Karpas-422 (cell line): ENCODE measurements around the gene TRIP10. TPM values are rescaled to one million over a fixed set of nuclear protein-coding genes. Genes with fewer than 3 reads are reported as not detected.

ENCODE experiments used
- DNase-seq: peaks from one replicate; pipeline ENCODE4 v3.0.0-alpha.2; 2015
- H2AFZ ChIP-seq: fragments of 200-600 bp; sonication (generic); 2 replicates; pipeline ENCODE4 v1.6.1; 2014; ENCODE audit warnings: antibody characterized with exemption, low read length, mixed read lengths
- H3K27ac ChIP-seq: fragments of 200-600 bp; sonication (generic); 2 replicates; pipeline ENCODE4 v1.5.1; 2014; ENCODE audit warnings: mild to moderate bottlenecking, low read length, moderate library complexity
- H3K27me3 ChIP-seq: fragments of 200-600 bp; sonication (generic); 2 replicates; pipeline ENCODE4 v1.6.1; 2014; ENCODE audit warnings: low read length, mixed read lengths
- H3K36me3 ChIP-seq: fragments of 200-600 bp; sonication (generic); 2 replicates; pipeline ENCODE4 v1.6.1; 2014; ENCODE audit warnings: low read length, mixed read lengths; ENCODE audit not compliant: insufficient read depth
- H3K4me1 ChIP-seq: fragments of 200-600 bp; sonication (generic); 2 replicates; pipeline ENCODE4 v1.6.1; 2014; ENCODE audit warnings: mild to moderate bottlenecking, low read length, mixed read lengths
- H3K4me2 ChIP-seq: fragments of 200-600 bp; sonication (generic); 2 replicates; pipeline ENCODE4 v1.6.1; 2014; ENCODE audit warnings: low read length, low read depth, mild to moderate bottlenecking; ENCODE audit not compliant: poor library complexity, severe bottlenecking
- H3K4me3 ChIP-seq: fragments of 200-600 bp; sonication (generic); 2 replicates; pipeline ENCODE4 v1.5.1; 2014; ENCODE audit warnings: mild to moderate bottlenecking, antibody characterized with exemption, low read length, mixed read lengths
- H3K79me2 ChIP-seq: fragments of 200-600 bp; sonication (generic); 2 replicates; pipeline ENCODE4 v1.6.1; 2014; ENCODE audit warnings: mild to moderate bottlenecking, low read length, mixed read lengths
- H3K9ac ChIP-seq: fragments of 200-600 bp; sonication (generic); 2 replicates; pipeline ENCODE4 v1.6.0; 2014; ENCODE audit warnings: low read length
- H3K9me2 ChIP-seq: fragments of 200-600 bp; sonication (generic), shearing (Covaris generic); replicated peaks from 2 replicates; pipeline ENCODE4 v1.6.0; 2014; ENCODE audit warnings: mild to moderate bottlenecking, low read length, moderate library complexity; ENCODE audit not compliant: insufficient read depth
- H3K9me3 ChIP-seq: fragments of 300-700, 200-600 bp; sonication (generic); 2 replicates; pipeline ENCODE4 v1.6.1; 2014; ENCODE audit warnings: low read length, mixed read lengths
- H4K20me1 ChIP-seq: fragments of 200-600 bp; sonication (generic); 2 replicates; pipeline ENCODE4 v1.6.1; 2014; ENCODE audit warnings: mild to moderate bottlenecking, antibody characterized with exemption, low read length, low read depth; ENCODE audit not compliant: insufficient read depth
- total RNA-seq: library from RNA; depleted of rRNA; stranded (reverse); fragments of >200 nt; shearing (Covaris generic); gene quantifications from 2 replicates; pipeline ENCODE4 v1.2.3, GENCODE V29; 2014; ENCODE audit warnings: low replicate concordance; rRNA removed

The TRIP10 gene, protein sequence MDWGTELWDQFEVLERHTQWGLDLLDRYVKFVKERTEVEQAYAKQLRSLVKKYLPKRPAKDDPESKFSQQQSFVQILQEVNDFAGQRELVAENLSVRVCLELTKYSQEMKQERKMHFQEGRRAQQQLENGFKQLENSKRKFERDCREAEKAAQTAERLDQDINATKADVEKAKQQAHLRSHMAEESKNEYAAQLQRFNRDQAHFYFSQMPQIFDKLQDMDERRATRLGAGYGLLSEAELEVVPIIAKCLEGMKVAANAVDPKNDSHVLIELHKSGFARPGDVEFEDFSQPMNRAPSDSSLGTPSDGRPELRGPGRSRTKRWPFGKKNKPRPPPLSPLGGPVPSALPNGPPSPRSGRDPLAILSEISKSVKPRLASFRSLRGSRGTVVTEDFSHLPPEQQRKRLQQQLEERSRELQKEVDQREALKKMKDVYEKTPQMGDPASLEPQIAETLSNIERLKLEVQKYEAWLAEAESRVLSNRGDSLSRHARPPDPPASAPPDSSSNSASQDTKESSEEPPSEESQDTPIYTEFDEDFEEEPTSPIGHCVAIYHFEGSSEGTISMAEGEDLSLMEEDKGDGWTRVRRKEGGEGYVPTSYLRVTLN
- total RNA-seq = 6.5 and 15.7 TPM in 2 replicates

DNA sequence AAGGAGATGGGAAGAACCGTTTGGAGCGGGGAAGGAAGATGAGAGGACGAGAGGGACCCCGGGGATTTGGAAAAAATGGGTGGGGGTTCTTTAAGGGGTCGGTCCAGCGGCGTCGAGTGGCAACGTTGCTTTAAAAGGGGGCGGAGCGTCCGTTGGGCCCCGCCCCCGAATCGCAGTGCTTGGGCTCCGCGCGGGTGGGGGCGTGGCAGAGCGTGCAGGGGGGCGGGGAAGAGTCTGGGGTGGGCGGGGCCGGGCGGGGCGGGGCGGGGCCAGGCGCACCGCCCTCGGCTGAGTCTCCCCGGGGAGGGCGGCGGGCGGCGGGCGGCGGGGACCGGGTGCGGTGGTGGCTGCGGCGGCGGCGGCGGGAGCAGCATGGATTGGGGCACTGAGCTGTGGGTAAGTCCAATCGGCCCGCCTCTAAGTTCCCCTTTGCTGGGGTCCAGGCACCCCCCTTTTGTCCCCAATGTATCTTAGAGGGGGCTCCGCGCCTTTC is at the start of gene TRIP10:
Gene TRIP10 (plus strand): TSS at position 291 of the 493 bp plus-strand sequence. CDS start 82 bp downstream, at position 373.
- Histone ChIP-seq H3K9ac (peak within 1 kb of the TSS; percentile 78), H3K27ac (peak within 1 kb of the TSS; percentile 39), H3K4me2 (peak within 1 kb of the TSS; percentile 81), H3K36me3 (no peaks in the 10 kb centered on the region), H4K20me1 (no peaks in the 10 kb centered on the region), H3K4me3 (peak within 1 kb of the TSS; percentile 81), H3K79me2 (0 out of 2 replicates have a peak, but pooled peaks cover 3% of the 10 kb centered on the region), H3K4me1 (peaks cover 45% of the 10 kb centered on the region), H3K27me3 (no peaks in the 10 kb centered on the region), H2AFZ (peak within 1 kb of the TSS; percentile 6; the same call in 1 of the 2 replicates), H3K9me2 (no peaks in the 10 kb centered on the region), H3K9me3 (no peaks in the 10 kb centered on the region)
- DNase-seq = peak; percentile 91

DNA sequence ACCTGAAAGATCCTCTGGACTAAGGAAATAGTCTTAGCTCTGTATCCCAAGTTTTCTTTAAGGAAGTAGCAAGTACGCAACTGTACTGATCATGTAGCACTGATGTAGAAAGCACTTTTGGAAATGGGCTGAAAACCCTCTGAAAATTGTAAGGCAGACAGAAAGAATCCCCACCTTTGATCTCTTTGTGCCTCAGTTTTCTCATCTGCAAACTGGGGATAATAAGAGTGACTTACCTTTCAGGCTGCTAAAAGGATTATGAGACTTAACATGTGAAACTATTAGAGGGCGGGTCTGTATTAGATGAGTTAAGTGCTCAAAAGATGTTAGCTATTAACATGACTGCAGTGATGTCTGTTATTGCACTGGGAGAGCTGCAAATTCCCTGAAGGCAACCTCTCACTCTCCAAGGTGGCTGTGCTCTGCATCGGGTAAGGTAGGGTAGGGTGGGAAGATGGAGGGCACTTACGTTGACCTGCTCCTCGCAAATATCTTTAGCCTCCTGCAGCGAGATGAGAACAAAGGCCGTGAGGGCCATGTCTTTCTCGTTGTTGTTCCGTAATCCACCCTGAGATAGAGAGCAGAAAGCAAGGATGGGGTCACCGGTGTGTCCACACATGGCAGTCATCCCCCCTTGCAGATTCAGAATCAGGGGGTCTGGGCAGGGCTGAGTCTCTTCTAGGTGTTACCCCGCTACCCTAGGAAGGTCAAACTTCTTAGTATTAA is 49.2 kb upstream of the TRIP10 start:
- Histone ChIP-seq H3K27ac (no peak overlapping the region), H3K4me2 (no peak overlapping the region), H3K36me3 (no peaks in the 10 kb centered on the region), H3K9me3 (peaks cover 4% of the 10 kb centered on the region; the same call in 1 of the 2 replicates), H3K9me2 (no peaks in the 10 kb centered on the region), H3K4me3 (no peak overlapping the region), H3K79me2 (no peaks in the 10 kb centered on the region), H3K4me1 (no peaks in the 10 kb centered on the region), H4K20me1 (no peaks in the 10 kb centered on the region), H2AFZ (no peak overlapping the region), H3K9ac (no peak overlapping the region), H3K27me3 (no peaks in the 10 kb centered on the region)
- DNase-seq = no peak

DNA sequence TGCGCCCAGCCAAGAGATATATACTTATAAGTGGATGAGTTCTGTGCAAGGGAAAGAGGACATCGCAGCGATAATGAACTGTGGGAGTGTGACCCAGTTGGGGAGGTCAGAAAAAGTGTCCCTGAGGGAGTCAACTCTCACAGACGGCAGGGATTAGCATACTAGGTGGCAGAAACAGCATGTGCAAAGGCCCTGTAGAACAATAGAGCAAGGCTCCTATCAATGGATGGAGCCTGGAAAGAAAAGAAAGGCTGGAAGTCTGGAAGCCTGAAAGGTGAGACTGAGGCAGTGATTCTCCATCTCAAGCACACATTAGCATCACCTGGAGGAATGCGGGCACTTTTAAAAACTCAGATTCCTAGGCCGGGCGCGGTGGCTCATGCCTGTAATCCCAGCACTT is 48.1 kb upstream of the TRIP10 start:
- Histone ChIP-seq H3K9me3 (peaks cover 4% of the 10 kb centered on the region; the same call in 1 of the 2 replicates), H2AFZ (no peak overlapping the region), H3K9me2 (no peaks in the 10 kb centered on the region), H3K79me2 (no peaks in the 10 kb centered on the region), H3K27me3 (no peaks in the 10 kb centered on the region), H3K27ac (no peak overlapping the region), H3K4me1 (no peaks in the 10 kb centered on the region), H3K4me3 (no peak overlapping the region), H4K20me1 (no peaks in the 10 kb centered on the region), H3K9ac (no peak overlapping the region), H3K4me2 (no peak overlapping the region), H3K36me3 (no peaks in the 10 kb centered on the region)
- no peak for DNase-seq

DNA sequence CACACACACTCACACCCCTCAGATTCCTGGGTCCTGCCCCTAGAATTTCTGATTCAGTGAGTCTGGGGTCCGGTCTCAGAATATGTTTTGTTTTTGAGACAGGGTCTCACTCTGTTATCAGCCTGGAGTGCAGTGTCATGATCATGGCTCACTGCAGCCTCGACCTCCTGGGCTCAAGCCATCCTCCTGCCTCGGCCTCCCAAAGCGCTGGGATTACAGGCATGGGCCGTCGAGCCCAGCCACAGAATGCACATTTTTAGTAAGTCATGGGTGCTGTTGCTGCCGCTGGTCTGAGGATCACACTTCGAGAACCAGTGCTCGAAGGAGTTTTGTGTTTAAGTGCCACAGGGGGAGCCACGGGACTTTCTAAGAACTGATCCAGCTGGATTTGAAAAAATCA is 47.5 kb upstream of the TRIP10 start:
- no peaks in the 10 kb centered on the region for H3K79me2 ChIP-seq
- peaks cover 4% of the 10 kb centered on the region; the same call in 1 of the 2 replicates for H3K9me3 ChIP-seq
- H3K4me2 ChIP-seq = no peak overlapping the region
- H3K9me2 ChIP-seq = no peaks in the 10 kb centered on the region
- no peak for DNase-seq
- no peaks in the 10 kb centered on the region for H3K27me3 ChIP-seq
- no peaks in the 10 kb centered on the region for H3K4me1 ChIP-seq
- no peak overlapping the region for H3K27ac ChIP-seq
- H3K36me3 ChIP-seq = no peaks in the 10 kb centered on the region
- no peak overlapping the region for H3K4me3 ChIP-seq
- no peaks in the 10 kb centered on the region for H4K20me1 ChIP-seq
- H2AFZ ChIP-seq = no peak overlapping the region
- no peak overlapping the region for H3K9ac ChIP-seq

DNA sequence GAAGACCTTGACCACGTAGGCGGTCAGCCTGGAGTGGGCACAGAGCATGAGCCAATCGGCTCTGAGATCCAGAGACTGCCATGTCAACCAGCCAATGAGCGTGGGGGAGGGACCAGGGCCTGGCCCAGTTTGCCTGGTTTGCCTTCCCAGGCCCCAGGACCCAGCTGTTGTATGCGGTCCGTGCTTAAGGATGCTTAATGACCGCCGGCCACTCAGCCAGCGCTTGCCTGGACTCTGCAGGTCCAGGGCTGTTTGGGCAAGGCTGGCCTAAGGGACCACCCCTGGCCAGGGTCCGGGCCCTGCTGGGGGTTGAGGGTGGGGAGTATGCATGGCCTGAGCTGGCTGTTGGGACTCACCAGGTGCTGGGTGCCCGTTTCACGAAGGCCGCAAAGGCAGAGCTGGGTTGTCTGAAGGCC is 46.4 kb upstream of the TRIP10 start:
- no peak overlapping the region for H3K9ac ChIP-seq
- H3K27ac ChIP-seq = no peak overlapping the region
- H3K4me1 ChIP-seq = no peaks in the 10 kb centered on the region
- H3K9me3 ChIP-seq = peaks cover 4% of the 10 kb centered on the region; the same call in 1 of the 2 replicates
- no peaks in the 10 kb centered on the region for H4K20me1 ChIP-seq
- H3K4me3 ChIP-seq = no peak overlapping the region
- H2AFZ ChIP-seq = no peak overlapping the region
- H3K4me2 ChIP-seq = no peak overlapping the region
- H3K27me3 ChIP-seq = no peaks in the 10 kb centered on the region
- no peaks in the 10 kb centered on the region for H3K36me3 ChIP-seq
- H3K79me2 ChIP-seq = no peaks in the 10 kb centered on the region
- no peaks in the 10 kb centered on the region for H3K9me2 ChIP-seq
- no peak for DNase-seq

DNA sequence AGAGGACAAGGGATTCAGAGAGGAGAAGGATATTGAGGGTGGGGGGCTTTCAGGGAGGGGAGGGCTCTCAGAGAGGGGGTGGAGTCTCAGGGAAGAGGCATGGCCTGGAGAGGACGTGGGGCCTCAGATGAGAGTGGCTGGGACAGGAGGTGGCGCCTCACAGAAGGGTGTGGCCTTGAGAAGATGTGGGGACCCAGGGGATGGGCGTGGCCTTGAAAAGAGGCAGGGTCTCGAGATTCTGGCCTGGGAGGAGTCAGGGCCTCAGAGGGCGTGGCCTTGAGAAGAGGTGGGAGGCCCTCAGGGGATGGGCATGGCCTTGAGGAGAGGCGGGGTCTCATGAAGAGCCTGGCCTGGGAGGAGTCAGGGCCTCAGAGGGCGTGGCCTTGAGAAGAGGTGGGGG is 45.8 kb upstream of the TRIP10 start:
- peak; percentile 81 for DNase-seq
- Histone ChIP-seq H3K4me3 (no peak overlapping the region), H3K4me1 (no peaks in the 10 kb centered on the region), H4K20me1 (no peaks in the 10 kb centered on the region), H3K79me2 (no peaks in the 10 kb centered on the region), H3K9me2 (no peaks in the 10 kb centered on the region), H2AFZ (no peak overlapping the region), H3K4me2 (no peak overlapping the region), H3K27me3 (no peaks in the 10 kb centered on the region), H3K9ac (no peak overlapping the region), H3K27ac (no peak overlapping the region), H3K36me3 (no peaks in the 10 kb centered on the region), H3K9me3 (peaks cover 3% of the 10 kb centered on the region; the same call in 1 of the 2 replicates)

DNA sequence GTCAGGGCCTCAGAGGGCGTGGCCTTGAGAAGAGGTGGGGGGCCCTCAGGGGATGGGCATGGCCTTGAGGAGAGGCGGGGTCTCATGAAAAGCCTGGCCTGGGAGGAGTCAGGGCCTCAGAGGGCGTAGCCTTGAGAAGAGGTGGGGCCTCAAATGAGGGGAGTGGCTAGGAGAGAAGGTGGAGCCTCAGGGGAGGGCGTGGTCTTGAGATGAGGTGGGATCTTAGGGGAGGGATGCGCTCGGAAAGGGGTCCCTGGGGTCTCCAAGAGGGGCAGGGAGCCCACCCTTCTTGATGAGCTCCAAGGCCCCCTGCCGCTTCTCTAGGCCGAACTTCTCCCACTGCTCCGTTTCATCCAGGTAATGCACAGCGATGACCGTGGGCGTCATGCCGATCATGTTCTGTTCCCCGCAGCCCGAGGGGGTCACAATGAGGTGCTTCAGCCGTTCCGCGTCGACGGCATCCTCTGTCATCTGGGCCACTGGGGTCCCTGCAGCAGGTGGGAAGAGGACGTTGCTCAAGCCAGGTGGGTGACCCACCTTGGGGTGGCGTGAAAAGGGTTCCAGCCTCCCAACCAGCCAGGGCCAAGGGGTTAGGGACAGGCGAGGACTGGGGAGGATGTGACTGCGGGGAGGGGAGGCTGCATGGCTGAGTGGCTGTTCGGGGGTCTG is 45.2 kb upstream of the TRIP10 start:
- Histone ChIP-seq H3K9me3 (no peaks in the 10 kb centered on the region), H3K36me3 (no peaks in the 10 kb centered on the region), H3K4me2 (no peak overlapping the region), H3K9me2 (no peaks in the 10 kb centered on the region), H3K79me2 (no peaks in the 10 kb centered on the region), H2AFZ (no peak overlapping the region), H3K4me3 (no peak overlapping the region), H3K9ac (no peak overlapping the region), H3K27me3 (no peaks in the 10 kb centered on the region), H3K4me1 (no peaks in the 10 kb centered on the region), H4K20me1 (no peaks in the 10 kb centered on the region), H3K27ac (no peak overlapping the region)
- peak; percentile 73 for DNase-seq
